HG03196 (cell line): ENCODE results near the gene PRR33.
"Not testable (repeated sequence)": the region's sequence is repeated elsewhere in the genome, so short reads cannot be mapped to it uniquely, and the experiment has no call there.

ENCODE experiments used
- ATAC-seq: cut with Tn5 transposase; IDR thresholded peaks from one replicate; pipeline ENCODE4 v1.9.1; 2021; ENCODE audit not compliant: unreplicated experiment

The PRR33 gene

GRCh38 chr11:1889941-1890855, 1.5 kb downstream of the PRR33 start:
- no peak for ATAC-seq

GRCh38 chr11:1889224-1889930, 2.3 kb downstream of the PRR33 start:
- ATAC-seq: no peak

- ATAC-seq: no peak
Measured at GRCh38 chr11:1888811-1889210, 2.9 kb downstream of the PRR33 start.

- no peak for ATAC-seq
Measured at GRCh38 chr11:1888347-1888753, 3.3 kb downstream of the PRR33 start.

- no peak for ATAC-seq
Measured at GRCh38 chr11:1887451-1888346, 4.0 kb downstream of the PRR33 start.

GRCh38 chr11:1886551-1886950, 5.1 kb downstream of the PRR33 start:
- ATAC-seq: not testable (repeated sequence)

- no peak for ATAC-seq
Measured at GRCh38 chr11:1884303-1884700, 7.4 kb downstream of the PRR33 start.

- no peak for ATAC-seq
Measured at GRCh38 chr11:1883346-1884302, 8.1 kb downstream of the PRR33 start.

- no peak for ATAC-seq
Measured at GRCh38 chr11:1882265-1883238, 9.1 kb downstream of the PRR33 start.

GRCh38 chr11:1881442-1882264, 10.0 kb downstream of the PRR33 start:
- ATAC-seq: no peak

GRCh38 chr11:1880746-1881441, 10.8 kb downstream of the PRR33 start:
- ATAC-seq: no peak

GRCh38 chr11:1879941-1880720, 11.6 kb downstream of the PRR33 start:
- no peak for ATAC-seq

GRCh38 chr11:1879342-1879940, 12.3 kb downstream of the PRR33 start:
- ATAC-seq: no peak

- no peak for ATAC-seq
Measured at GRCh38 chr11:1878137-1879031, 13.3 kb downstream of the PRR33 start.
